GM21447 (cell line): ENCODE measurements around the gene NAB2.
"Not testable (repeated sequence)": the region's sequence is repeated elsewhere in the genome, so short reads cannot be mapped to it uniquely, and the experiment has no call there.

Source experiments
- ATAC-seq: cut with Tn5 transposase; IDR thresholded peaks from one replicate; pipeline ENCODE4 v1.9.1; 2021; ENCODE audit not compliant: unreplicated experiment

NAB2 gene

DNA sequence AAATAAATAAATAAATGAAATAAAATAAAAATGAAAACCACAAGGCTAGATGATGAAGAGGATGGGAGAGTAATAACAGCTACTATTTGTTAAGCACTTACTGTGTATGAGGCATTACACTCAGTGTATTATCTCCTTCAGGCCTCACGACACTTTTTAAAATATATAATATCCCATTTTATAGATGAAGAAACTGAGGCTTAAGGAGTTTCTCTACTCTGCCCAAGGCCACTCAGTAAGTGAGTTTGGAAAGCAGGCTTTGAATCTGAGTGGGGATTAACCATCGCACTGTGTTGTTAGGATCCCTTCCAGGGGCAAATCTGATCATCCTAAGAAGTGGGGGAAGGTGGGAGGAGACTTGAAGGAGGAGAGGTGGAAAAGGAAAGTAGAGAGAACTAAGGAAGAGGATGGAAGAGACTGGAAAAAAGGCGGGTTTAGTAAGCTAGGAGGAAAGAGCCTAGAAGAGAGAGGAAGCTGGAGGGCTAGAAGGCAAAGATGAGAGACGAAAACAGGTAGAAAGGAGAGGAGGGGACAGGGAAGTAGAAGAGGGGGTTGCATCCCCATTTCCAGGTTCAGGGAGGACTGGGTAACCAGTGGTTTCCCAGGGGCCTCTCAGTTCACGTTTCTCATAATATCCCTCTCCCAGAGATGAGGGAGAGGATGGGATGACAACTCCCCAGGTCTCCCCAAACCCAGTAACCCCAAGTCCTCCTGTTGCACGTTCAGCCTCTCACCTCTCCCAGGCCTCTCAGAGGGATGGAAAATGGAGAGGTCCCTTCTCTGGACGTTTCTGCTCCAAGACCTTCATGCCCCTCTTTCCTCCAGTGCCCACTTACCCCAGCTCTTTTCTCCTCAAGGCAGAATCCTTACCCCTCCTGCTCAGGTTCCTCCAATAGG is 20.5 kb downstream of the NAB2 start:
- no peak for ATAC-seq

DNA sequence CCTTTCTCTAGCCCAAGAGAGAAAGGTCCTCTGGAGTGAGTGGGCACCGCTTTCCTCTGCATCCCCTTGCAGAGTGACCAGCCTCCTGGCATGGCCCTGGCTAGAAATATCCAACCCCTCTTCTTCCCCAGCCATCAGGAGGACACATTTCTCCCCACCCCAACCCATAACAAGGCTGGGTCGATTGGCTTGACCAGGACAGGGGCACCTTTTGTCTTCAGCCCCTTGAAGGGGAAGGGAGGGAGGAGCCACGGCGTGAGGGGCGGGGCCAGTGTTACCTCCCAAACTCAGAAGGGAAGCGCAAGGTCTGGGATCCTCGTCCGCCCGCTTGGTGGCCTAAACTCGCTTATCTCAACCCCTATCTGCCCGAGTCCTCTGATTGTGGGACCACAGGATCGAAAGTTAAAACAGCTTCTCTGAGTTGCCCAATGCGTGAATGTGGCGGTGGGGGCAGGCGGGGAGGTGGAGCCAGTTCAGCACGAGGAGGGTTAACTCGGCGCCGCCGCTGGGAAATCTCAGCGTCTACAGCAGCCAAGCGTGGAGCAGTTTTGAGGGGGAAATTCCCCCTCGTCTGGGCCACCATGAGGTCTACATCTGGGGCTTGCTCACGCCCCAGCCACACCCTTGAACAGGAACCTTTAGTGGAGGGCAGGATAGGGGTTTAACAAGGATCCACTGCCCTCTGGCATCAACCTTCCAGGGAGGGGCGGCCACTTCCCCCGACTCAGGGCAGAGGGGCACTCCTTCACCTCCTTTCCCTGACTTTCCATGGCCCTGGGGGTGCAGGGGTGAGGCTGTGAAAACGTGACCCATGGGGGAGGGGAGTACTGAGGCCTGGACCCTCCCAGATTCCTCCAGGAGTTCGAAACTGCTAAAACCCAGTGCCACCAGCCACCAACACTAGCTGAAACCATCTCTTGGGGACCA is 21.5 kb downstream of the NAB2 start:
- ATAC-seq = peak; percentile 49

DNA sequence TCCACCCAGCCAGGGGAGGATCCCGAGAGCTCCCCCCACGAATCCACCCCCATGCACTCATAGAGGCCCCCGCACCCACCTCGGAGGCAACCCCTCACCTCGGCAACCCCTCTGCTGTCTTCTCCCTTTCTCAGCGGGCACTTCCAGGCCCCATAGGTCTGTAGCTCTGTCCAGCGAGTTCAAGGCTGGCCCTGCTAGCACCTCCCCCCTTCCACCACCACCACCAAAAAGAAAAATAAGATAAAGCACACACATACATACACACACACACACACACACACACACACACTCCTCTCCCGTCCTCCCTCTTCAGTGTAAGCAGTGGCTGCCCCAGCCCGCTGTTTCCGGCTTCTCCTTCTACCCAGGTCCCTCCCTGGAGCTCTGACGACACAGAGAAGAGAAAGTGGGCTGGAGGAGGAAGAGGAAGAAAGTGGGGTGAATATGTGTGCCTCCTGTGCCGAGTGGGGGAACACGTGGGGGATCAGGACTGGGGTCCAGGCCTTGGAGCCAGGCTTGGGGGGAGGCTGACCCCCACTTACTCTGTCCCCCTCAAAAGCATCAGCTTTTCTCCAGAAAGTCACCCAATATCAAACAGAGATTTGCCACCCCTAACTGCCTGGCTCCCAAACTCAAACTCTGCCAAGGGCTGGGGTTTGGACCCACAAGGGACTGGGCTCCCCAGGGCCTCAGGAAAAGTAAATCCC is 22.3 kb downstream of the NAB2 start, which contains the start of gene STAT6:
Gene STAT6, minus strand, starts transcription at position 332 of the 704 bp plus-strand sequence. CDS start 3,084 bp downstream, outside the sequence.
- ATAC-seq = peak; percentile 52

DNA sequence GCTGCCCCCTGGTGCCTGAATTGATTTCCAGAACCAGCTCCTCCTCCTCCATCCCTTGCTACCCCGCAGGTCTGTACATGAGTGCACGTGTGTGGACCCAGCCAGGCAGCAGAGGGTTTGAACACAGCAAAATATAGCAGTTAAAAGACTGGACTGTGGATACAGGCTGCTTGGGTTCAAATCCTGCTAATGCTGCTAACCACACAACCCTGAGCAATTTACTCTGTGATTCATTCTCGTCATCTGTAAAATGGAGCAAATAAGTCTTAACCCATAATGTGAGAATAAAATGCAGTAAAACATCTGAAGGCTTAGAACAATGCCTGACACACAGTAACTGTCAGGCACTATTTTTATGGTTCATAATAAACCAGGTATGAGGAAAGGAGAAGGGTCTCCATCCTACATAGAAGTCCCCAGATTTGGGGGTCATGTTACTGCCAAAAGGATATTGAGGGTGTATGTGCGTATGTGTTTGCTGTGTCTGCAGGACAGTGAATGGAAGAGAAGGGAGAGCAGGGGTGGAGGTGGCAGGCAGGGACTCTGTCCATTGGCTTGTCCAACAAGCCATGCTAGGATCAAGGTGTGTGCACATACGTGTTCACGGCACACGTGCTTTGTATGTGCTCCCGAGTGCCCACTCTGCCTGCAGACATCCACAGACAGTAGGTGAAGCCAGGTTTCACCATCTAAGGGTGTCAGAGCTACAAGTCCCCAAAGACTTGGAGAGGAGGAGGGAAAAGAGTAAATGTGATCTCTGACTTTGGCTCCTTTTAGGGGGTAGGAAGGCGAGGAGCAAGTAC is 23.8 kb downstream of the NAB2 start:
- peak; percentile 50 for ATAC-seq

DNA sequence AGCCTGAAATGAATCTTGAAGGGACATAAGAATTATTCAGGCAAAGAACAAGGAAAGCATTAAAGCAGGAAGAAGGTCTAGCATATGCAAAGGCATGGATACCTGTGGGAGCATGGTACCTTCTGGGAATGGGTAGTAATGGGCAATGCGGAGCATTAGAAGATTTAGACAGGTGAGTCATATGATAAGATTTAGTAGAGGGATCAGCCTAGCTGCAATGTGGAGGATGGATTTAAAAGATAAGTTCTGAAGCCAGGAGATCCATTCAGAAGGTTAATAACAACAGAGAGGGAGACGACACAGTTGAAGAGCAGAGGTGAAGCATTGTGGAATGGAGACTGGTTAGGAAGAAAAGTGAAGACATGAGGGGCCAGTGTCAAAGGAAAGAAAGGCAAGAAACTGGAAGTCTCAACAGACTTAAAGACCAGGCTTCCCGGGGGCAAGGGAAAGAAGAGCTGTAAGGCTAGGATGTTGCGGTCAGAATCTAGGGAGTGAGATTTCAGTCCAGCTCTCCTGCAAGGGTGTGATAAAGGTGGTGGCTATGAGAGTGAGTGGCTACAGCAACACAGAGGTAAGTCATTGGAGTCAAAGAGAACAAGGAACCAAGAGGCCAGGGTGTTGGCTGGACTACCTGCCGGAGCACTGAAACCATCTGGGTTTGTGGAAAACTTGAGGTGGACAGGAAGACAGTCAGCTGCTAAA is 27.8 kb downstream of the NAB2 start:
- ATAC-seq = no peak

DNA sequence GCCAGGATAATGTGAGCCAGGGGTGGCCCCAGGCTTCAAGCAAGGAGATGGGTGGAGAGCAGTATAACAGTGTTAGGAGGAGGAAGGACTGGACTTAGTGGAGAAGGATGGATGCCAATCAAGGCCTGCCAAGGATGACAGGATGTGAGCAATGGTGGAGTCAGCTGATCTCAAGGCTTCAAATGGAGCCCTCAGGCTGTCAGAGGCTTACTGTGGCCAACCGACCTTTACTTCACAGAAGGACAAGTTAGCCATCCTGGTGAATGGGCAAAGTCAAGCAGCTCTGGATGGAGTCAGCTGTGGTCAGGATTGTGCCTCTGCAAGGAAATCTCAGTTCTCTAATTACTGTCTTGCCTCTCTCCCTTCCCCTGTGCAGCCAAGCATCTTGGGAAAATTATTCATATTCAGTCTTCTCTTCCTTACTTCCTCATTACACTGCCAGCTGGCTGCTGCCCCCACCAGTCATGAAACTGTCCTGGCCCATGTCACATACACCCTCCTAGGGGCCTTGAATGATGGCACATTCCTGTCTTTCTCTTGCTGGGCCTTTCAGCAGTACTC is 29.9 kb downstream of the NAB2 start:
- no peak for ATAC-seq

DNA sequence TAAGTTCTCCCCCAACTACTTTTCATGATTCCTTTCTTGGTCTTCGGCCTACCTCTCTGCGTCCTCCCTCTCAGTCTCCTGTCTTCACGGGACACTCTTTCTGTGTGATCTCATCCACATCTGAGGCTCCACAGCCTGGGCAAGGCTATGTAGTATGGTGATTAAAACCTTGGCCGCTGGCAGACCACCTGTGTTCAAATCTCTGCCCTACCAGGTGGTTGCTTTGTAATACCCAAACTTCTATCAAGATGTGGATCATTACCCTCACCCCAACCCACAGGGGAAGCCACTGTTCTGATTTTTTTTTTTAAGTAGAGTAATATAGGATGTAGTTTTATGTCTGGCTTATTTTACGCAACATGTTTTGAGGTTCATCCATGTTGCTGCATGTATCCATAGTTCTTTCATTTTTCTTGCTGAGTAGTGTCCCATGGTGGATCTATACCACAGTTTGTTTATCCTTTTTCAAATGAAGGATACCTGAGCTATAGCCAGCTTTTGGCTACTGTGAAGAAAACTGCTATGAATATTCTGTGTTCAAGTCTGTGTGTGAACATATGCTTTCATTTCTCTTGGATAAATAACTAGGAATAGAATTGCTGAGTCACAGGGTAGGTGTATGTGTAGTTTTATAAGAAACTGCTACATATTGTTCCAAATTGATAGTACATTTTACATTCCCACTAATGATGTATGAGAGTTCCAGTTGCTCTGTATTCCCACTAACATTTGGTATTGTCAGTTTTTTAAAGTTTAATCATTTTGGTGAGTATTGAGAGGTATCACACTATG is 30.6 kb downstream of the NAB2 start:
- ATAC-seq = no peak

DNA sequence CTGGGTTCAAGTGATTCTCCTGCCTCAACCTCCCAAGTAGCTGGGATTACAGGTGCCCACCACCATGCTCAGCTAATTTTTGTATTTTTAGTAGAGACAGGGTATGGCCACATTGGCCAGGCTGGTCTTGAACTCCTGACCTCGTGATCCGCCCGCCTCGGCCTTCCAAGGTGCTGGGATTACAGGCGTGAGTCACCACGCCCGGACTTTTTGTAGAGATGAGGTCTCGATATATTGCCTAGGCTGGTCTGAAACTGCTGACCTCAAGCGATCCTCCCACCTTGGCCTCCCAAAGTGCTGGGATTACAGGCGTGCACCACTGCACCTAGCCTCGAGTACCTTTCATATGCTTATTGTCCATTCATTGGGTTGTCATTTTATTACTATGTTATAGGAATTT is 31.8 kb downstream of the NAB2 start:
- not testable (repeated sequence) for ATAC-seq

DNA sequence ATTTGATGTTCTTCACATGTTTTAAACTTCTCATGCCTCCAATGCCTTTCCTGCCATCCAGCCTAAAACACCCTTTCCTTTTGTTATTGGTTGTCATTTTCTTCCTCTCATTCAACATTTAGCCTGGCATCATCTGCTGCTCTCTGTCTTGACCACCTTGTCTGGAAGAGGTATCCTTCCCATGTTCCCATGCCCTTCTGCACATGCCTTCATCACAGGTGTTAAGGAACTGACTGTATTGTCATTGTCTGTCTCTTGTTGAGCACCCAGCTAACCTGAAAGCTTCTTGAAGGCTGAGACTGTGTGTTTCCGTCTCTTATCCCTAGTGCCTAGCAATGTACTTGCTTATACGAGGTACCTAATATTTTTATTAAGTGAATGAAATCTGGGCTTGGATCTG is 34.9 kb downstream of the NAB2 start:
- no peak for ATAC-seq

DNA sequence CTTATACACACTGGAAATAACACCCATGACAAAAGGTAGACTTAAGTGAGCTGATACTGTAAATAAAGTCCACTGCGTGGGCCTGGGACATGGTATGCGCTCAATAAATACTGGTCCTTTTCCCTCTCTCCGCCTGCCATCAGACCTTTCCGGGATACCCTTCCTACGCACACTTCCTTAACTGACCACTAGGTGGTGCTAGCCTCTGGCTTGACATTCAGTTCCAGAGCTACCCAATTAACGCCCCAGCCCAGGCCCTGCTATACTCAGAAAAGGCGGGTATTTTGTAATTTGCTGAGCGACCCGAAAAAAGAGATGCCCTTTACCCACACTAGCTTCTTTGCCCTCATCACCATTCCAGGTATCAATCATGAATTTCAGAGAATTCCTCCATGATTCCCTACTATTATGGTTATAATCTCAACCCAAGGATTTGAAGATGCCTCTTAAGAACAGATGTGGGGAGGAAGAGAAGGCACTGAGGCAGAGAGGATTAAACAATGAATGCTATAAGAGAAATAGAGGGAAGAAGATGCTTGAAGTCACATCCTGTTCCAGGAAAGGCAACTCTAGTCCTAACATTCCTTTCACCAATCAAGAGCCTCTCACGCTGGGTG is 35.5 kb downstream of the NAB2 start:
- ATAC-seq = no peak

DNA sequence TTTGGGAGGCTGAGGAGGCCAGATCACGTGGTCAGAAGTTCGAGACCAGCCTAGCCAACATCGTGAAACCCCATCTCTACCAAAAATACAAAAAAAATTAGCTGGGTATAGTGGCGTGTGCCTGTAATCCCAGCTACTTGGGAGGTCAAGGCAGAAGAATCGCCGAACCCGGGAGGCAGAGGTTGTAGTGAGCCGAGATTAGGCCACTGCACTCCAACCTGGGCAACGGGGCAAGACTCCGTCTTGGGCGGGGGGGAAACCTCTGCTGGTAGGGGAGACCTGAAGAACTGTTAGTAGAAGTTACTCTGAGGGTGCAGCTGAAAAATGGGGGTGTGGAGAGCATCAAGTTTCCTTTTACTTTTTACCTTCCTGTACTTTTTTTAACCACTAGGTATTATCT is 37.1 kb downstream of the NAB2 start:
- no peak for ATAC-seq

DNA sequence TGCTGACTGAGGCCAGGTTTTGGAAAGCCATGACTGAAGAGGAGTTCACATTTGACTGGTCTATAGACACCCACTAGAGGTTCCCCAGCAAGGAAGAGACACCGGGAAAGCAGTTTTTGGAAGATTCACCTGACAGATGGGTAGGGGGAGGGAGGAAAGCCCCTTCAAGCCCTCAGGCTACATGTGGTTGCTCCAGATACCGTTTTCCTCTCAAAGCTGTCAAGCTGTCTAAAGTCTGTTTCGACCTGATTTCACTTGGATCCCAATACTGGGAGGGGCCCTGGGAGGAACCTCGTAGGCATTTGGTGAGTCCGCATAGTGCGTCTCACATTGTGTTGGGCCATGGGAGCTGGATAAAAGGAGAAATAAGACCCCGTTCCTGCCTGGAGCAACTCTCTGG is 37.6 kb downstream of the NAB2 start:
- no peak for ATAC-seq

DNA sequence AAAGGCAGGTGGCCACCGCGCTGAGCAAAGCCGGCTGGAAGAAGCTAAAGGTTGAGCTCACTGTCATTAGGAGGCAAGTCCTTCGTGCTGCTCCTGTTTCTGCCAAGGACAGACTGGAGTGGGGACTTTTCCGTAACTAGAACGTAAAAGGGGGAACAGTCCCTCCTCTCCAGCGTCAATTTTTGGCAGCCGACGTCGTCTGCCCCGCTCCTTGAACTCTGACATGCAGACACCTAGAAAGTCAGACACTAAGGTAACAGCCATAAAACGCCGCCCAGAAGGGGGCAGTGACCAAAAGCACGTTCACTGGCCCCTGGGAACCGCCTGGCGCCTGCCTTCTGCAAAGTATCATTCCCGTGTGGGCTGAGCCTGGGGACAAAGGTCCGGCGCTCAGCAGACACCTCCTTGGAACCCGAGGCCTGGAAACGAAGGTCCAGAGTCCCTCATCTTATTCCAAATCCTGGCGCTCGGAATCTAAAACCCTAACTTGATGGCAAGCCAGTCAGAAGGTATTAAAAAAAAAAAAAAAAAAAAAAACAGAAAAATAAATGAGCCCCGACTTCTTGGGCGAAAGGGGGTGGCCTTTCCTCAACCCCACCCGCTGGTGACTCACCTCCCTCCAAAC is 38.3 kb downstream of the NAB2 start:
- ATAC-seq = no peak

DNA sequence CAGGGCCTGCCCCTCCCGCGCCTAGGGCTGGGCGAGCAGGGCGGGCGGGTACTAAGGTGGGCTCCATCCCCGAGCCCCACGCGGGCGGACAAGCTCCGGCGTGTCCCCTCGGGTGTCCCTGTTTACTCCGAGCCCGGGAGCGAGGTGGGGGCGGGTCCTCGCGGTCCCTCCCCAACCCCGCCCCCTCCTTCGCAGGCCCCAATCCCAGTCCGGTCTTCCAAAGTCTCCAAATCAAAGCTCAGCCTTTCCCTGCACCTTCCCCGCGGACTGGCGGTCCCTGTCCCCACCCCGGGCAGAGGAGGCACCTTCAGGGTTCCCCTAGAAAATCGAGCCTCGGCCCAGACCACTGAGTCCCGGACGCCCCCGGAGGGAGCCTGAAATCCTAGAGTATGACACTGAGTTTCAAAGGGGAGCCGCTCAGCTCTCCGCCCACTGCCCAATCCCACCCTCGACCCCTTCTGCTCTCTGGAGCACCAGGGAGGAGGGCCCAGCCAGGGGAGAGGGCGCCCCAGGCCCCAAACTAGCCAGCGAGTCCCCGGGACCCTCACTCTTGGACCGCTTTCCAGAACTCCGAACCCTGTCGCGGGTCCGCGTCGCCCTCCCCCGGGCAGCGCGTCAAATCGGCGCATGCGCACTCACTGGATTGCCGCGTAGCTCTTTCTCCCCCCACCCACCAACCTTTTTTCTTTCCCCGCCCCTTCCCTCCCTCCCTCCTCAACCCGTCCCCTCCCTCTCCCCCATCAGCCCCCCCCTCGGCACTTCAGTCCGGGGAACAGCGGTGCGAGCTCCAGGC is 39.0 kb downstream of the NAB2 start, which contains the start of gene LRP1:
Gene LRP1, plus strand, starts transcription at position 758 of the 793 bp plus-strand sequence. CDS start 482 bp downstream, outside the sequence.
- ATAC-seq = no peak

DNA sequence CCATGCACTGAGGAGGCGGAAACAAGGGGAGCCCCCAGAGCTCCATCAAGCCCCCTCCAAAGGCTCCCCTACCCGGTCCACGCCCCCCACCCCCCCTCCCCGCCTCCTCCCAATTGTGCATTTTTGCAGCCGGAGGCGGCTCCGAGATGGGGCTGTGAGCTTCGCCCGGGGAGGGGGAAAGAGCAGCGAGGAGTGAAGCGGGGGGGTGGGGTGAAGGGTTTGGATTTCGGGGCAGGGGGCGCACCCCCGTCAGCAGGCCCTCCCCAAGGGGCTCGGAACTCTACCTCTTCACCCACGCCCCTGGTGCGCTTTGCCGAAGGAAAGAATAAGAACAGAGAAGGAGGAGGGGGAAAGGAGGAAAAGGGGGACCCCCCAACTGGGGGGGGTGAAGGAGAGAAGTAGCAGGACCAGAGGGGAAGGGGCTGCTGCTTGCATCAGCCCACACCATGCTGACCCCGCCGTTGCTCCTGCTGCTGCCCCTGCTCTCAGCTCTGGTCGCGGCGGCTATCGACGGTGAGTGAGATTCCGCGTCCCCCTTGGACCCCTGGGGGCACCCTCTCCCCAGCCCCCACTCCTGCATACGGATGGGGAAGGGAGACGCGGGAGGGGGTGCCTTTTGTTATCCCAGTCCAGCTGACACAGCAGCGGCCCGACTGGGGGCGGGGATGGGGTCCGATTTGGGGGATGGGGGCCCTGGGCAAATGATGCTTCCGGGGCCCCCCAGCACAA is 39.8 kb downstream of the NAB2 start:
- ATAC-seq = no peak

DNA sequence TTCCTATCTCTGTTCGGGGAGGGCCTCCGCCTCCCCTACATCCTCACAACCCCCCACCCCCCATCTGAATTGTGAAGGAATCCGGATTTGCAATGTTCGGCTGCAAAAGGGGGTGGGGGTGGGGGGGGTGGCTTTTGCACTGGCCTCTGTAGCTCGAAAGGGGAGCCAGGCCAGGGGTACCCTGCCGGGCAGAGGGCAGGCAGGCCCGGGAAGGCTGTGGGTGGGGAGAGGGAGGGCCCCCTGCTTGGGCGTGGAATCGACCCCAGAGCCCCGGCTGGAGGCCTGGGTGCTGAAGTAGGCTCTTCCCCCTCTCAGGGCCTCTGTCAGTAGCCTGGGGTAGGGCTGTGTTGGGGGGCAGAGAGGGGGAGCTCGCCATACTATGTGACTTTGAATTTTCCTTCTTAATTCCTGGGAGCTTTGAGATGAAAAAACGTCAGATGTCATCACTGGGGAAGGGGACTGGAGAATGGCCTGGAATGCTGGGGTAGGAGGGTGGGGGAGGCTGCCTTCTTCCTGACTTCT is 40.5 kb downstream of the NAB2 start:
- no peak for ATAC-seq
